MG63 (cell line): ENCODE measurements around the gene PMPCB. TPM values are rescaled to one million over a fixed set of nuclear protein-coding genes. Genes with fewer than 3 reads are reported as not detected.
"Not testable (repeated sequence)": the region's sequence is repeated elsewhere in the genome, so short reads cannot be mapped to it uniquely, and the experiment has no call there.

Source experiments
- DNase-seq: peaks from one replicate; pipeline ENCODE4 v3.0.0-alpha.2; 2020
- H3K27me3 ChIP-seq: fragments of 250-450 bp; sonication (Bioruptor Pico); 2 replicates; pipeline ENCODE4 v1.5.1; 2020; ENCODE audit warnings: mild to moderate bottlenecking, moderate library complexity
- H3K36me3 ChIP-seq: fragments of 250-450 bp; sonication (Bioruptor Pico); 2 replicates; pipeline ENCODE4 v1.5.1; 2020; ENCODE audit warnings: mild to moderate bottlenecking, moderate library complexity
- H3K4me3 ChIP-seq: fragments of 250-450 bp; sonication (Bioruptor Pico); 2 replicates; pipeline ENCODE4 v1.5.1; 2020; ENCODE audit warnings: mild to moderate bottlenecking, moderate library complexity
- H3K9me3 ChIP-seq: fragments of 250-450 bp; sonication (Bioruptor Pico); 2 replicates; pipeline ENCODE4 v1.5.1; 2020; ENCODE audit warnings: mild to moderate bottlenecking, moderate library complexity
- total RNA-seq: library from RNA; depleted of rRNA; stranded (reverse); fragments of >200 nt; shearing (Covaris generic); gene quantifications from 2 replicates; pipeline ENCODE4 v1.2.3, GENCODE V29; 2014; ENCODE audit warnings: low replicate concordance; rRNA removed

The PMPCB gene, protein sequence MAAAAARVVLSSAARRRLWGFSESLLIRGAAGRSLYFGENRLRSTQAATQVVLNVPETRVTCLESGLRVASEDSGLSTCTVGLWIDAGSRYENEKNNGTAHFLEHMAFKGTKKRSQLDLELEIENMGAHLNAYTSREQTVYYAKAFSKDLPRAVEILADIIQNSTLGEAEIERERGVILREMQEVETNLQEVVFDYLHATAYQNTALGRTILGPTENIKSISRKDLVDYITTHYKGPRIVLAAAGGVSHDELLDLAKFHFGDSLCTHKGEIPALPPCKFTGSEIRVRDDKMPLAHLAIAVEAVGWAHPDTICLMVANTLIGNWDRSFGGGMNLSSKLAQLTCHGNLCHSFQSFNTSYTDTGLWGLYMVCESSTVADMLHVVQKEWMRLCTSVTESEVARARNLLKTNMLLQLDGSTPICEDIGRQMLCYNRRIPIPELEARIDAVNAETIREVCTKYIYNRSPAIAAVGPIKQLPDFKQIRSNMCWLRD
- total RNA-seq = 44.3 and 56.3 TPM in 2 replicates

- Histone ChIP-seq H3K4me3 (peak within 1 kb of the TSS; percentile 84), H3K27me3 (no peaks in the 10 kb centered on the region), H3K9me3 (no peaks in the 10 kb centered on the region), H3K36me3 (peaks cover 19% of the 10 kb centered on the region)
- peak; percentile 86 for DNase-seq
Observed at GRCh38 chr7:103296901-103297836, at the start of gene PMPCB. Gene PMPCB (plus strand): TSS chr7:103297435. CDS start chr7:103297460, 25 bp downstream.

GRCh38 chr7:103253699-103254506 lies 43.3 kb upstream of the PMPCB start:
- H3K9me3 ChIP-seq, H3K4me3 ChIP-seq, H3K36me3 ChIP-seq, H3K27me3 ChIP-seq, DNase-seq: not testable (repeated sequence)

GRCh38 chr7:103264054-103264453 lies 33.2 kb upstream of the PMPCB start:
- H3K36me3 ChIP-seq, H3K27me3 ChIP-seq, DNase-seq, H3K9me3 ChIP-seq, H3K4me3 ChIP-seq: not testable (repeated sequence)

GRCh38 chr7:103266229-103266628 lies 31.0 kb upstream of the PMPCB start:
- not testable (repeated sequence) for H3K9me3 ChIP-seq, H3K27me3 ChIP-seq, H3K36me3 ChIP-seq, H3K4me3 ChIP-seq, DNase-seq

DNA sequence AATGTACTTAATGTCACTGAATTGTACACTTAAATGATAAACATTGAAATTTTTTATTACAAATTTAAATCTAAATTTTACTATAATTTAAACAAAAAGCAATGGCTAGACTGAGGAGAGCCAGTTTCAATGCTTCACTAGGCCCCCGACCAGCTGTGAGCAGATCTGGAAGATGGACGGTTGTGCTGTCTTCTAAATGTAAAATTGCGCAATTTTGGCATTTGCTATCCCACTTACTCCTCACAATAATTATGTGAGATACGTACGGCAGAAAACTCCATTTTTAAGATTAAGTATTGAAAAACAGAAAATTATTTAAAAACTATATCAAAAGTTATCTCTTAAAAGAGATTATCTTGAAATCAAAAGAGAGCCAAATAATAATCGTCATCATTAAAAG lies 23.9 kb upstream of the PMPCB start:
- not testable (repeated sequence) for DNase-seq, H3K4me3 ChIP-seq

GRCh38 chr7:103274867-103275266 lies 22.4 kb upstream of the PMPCB start:
- H3K9me3 ChIP-seq, H3K27me3 ChIP-seq, H3K4me3 ChIP-seq, DNase-seq, H3K36me3 ChIP-seq: not testable (repeated sequence)

More for the DNA sequence above, 23.9 kb upstream of the PMPCB start:
- not testable (repeated sequence) for H3K9me3 ChIP-seq, H3K36me3 ChIP-seq, H3K27me3 ChIP-seq

DNA sequence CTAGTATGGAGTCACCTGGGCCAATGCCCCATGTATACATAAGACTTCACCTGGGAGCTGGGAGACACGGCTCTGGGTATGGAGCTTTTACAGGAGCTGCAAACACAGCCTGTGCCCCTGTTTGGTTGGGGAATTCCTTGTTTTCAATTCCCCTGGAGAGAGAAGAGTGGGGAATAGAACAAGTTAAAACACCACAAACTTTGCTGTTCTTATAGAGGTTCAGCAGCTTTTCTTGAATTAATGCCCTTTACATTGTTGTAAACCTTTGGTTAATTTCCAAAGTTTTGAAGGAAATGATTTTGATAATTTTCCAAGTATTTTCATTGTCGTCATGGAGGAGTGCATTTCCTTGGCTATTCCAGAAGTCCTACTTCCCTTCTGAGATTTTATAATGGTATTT lies 19.0 kb upstream of the PMPCB start:
- H3K27me3 ChIP-seq, H3K4me3 ChIP-seq, DNase-seq, H3K36me3 ChIP-seq, H3K9me3 ChIP-seq: not testable (repeated sequence)

- H3K36me3 ChIP-seq, H3K9me3 ChIP-seq, H3K27me3 ChIP-seq: not testable (repeated sequence)
- DNase-seq = peak; percentile 23
- H3K4me3 ChIP-seq = peak overlapping the region; percentile 57
Observed at GRCh38 chr7:103279636-103279962, 17.6 kb upstream of the PMPCB start.

- not testable (repeated sequence) for H3K27me3 ChIP-seq, H3K36me3 ChIP-seq, H3K9me3 ChIP-seq
- H3K4me3 ChIP-seq = peak overlapping the region; percentile 57
- DNase-seq = peak; percentile 79
Observed at GRCh38 chr7:103279963-103280802, 17.1 kb upstream of the PMPCB start.

GRCh38 chr7:103280803-103281155 lies 16.5 kb upstream of the PMPCB start:
- H3K27me3 ChIP-seq, H3K9me3 ChIP-seq, H3K36me3 ChIP-seq: not testable (repeated sequence)
- DNase-seq = peak; percentile 30
- peak overlapping the region; percentile 57 for H3K4me3 ChIP-seq

- H3K27me3 ChIP-seq = not testable (repeated sequence)
Observed at GRCh38 chr7:103282802-103283427, 14.3 kb upstream of the PMPCB start.

DNA sequence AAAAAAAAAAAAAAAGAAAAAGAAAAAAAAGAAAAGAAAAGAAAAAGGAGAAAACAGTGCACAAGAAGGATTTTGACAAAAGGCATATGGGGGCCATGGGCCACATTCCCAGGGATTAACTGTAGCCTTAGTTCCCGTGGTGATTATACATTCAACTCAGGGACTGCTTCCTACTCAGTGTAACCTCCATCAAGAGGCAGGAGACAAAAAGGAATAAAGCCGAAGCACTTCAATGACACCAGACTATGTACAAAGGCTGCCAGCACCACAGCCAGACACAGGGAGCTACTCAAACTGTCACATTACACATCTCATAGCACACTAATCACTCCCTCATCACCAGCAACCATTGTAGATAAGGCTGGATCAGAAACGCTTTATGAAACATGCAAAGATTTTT lies 5.1 kb upstream of the PMPCB start:
- Histone ChIP-seq H3K4me3 (no peak overlapping the region), H3K9me3 (no peaks in the 10 kb centered on the region), H3K27me3 (no peaks in the 10 kb centered on the region), H3K36me3 (no peaks in the 10 kb centered on the region)
- no peak for DNase-seq

More at GRCh38 chr7:103282802-103283427, 14.3 kb upstream of the PMPCB start:
- not testable (repeated sequence) for DNase-seq, H3K36me3 ChIP-seq, H3K9me3 ChIP-seq, H3K4me3 ChIP-seq

DNA sequence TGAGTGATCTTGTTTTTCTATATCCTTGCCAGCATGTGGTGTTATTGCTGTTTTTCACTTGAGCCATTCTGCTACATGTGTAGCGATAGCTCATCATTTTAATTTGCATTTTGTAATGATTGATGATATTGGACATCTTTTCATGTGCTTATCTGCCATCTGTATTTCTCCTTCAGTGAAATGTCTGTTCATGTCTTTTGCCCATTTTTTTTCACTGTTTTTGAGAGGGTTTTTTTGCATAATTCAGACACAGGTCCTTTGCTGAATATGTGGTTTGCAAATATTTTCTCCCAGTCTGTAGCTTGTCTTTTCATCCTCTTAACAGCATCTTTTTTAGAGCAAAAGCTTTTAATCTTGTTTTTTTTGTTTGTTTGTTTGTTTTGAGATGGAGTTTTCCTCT lies 3.7 kb upstream of the PMPCB start:
- Histone ChIP-seq H3K9me3 (no peaks in the 10 kb centered on the region), H3K27me3 (no peaks in the 10 kb centered on the region), H3K36me3 (0 out of 2 replicates have a peak, but pooled peaks cover 2% of the 10 kb centered on the region), H3K4me3 (no peak overlapping the region)
- no peak for DNase-seq

- Histone ChIP-seq H3K9me3 (no peaks in the 10 kb centered on the region), H3K4me3 (peak overlapping the region; percentile 84), H3K27me3 (no peaks in the 10 kb centered on the region), H3K36me3 (peaks cover 23% of the 10 kb centered on the region)
- DNase-seq = no peak
Observed at GRCh38 chr7:103297837-103298179, 573 bp downstream of the PMPCB start.

DNA sequence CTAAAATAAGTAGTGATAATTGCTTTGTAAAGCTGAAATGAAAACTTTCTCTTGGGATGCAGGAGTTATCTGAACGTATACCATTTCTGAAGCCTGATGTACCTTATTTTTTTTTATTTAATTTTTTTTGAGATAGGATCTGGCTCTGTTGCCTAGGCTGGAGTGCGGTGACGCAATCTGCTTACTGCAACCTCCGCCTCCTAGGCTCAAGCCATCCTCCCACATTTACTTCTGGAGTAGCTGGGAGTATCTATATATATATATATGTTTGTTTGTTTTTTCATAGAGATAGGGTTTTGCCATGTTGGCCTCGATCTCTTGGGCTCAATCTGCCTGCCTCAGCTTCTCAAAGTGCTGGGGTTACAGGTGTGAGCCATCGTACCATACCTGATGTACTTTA lies 2.4 kb downstream of the PMPCB start:
- H3K36me3 ChIP-seq = peaks cover 40% of the 10 kb centered on the region
- H3K9me3 ChIP-seq = no peaks in the 10 kb centered on the region
- no peak overlapping the region for H3K4me3 ChIP-seq
- no peaks in the 10 kb centered on the region for H3K27me3 ChIP-seq
- no peak for DNase-seq

GRCh38 chr7:103301441-103301840 lies 4.2 kb downstream of the PMPCB start:
- H3K27me3 ChIP-seq = no peaks in the 10 kb centered on the region
- no peak for DNase-seq
- peaks cover 43% of the 10 kb centered on the region for H3K36me3 ChIP-seq
- no peak overlapping the region for H3K4me3 ChIP-seq
- no peaks in the 10 kb centered on the region for H3K9me3 ChIP-seq
